ENCODE results near the gene ROBO2. TPM values are rescaled to one million over a fixed set of nuclear protein-coding genes. Genes with fewer than 3 reads are reported as not detected.

Gene ROBO2
- total RNA-seq, 1 donor from 2014 or later = 22.7 TPM

GRCh38 chr3:77605865-77606264 lies 566.0 kb downstream of the ROBO2 start:
- Mint-ChIP-seq H3K27me3 (no peaks in the 10 kb centered on the region), H3K27ac (no peak overlapping the region), H3K4me1 (ENCODE audit: unreplicated experiment) (no peaks in the 10 kb centered on the region), H3K36me3 (peaks cover 3% of the 10 kb centered on the region), H3K4me3 (no peak overlapping the region), H3K9me3 (peaks cover 4% of the 10 kb centered on the region)
- TF ChIP-seq CTCF (conservative IDR thresholded peaks at IDR 0.05) = no peak
- DNase-seq (ENCODE audit: extremely low spot score, unreplicated experiment) = no peak

GRCh38 chr3:77606372-77606771 lies 566.5 kb downstream of the ROBO2 start:
- Mint-ChIP-seq H3K4me1 (ENCODE audit: unreplicated experiment) (no peaks in the 10 kb centered on the region), H3K9me3 (peaks cover 4% of the 10 kb centered on the region)
- no peak for TF ChIP-seq CTCF (conservative IDR thresholded peaks at IDR 0.05)

GRCh38 chr3:77618686-77619085 lies 578.8 kb downstream of the ROBO2 start:
- Mint-ChIP-seq H3K27me3 (no peaks in the 10 kb centered on the region), H3K27ac (no peak overlapping the region), H3K36me3 (no peaks in the 10 kb centered on the region), H3K4me3 (no peak overlapping the region), H3K9me3 (no peaks in the 10 kb centered on the region), H3K4me1 (ENCODE audit: unreplicated experiment) (no peaks in the 10 kb centered on the region)
- no peak for DNase-seq (ENCODE audit: extremely low spot score, unreplicated experiment)
- TF ChIP-seq CTCF (conservative IDR thresholded peaks at IDR 0.05) = no peak

More at GRCh38 chr3:77606372-77606771, 566.5 kb downstream of the ROBO2 start:
- no peak for DNase-seq (ENCODE audit: extremely low spot score, unreplicated experiment)
- peaks cover 3% of the 10 kb centered on the region for H3K36me3 Mint-ChIP-seq
- no peaks in the 10 kb centered on the region for H3K27me3 Mint-ChIP-seq
- no peak overlapping the region for H3K27ac Mint-ChIP-seq
- H3K4me3 Mint-ChIP-seq = no peak overlapping the region

GRCh38 chr3:77620009-77620408 lies 580.1 kb downstream of the ROBO2 start:
- DNase-seq (ENCODE audit: extremely low spot score, unreplicated experiment) = no peak
- Mint-ChIP-seq H3K27me3 (no peaks in the 10 kb centered on the region), H3K4me3 (no peak overlapping the region), H3K27ac (no peak overlapping the region), H3K9me3 (no peaks in the 10 kb centered on the region), H3K4me1 (ENCODE audit: unreplicated experiment) (no peaks in the 10 kb centered on the region), H3K36me3 (no peaks in the 10 kb centered on the region)
- no peak for TF ChIP-seq CTCF (conservative IDR thresholded peaks at IDR 0.05)

- Mint-ChIP-seq H3K4me3 (no peak overlapping the region), H3K36me3 (no peaks in the 10 kb centered on the region), H3K4me1 (ENCODE audit: unreplicated experiment) (no peaks in the 10 kb centered on the region), H3K9me3 (no peaks in the 10 kb centered on the region), H3K27ac (no peak overlapping the region), H3K27me3 (no peaks in the 10 kb centered on the region)
- DNase-seq (ENCODE audit: extremely low spot score, unreplicated experiment) = no peak
- no peak for TF ChIP-seq CTCF (conservative IDR thresholded peaks at IDR 0.05)
Measured at GRCh38 chr3:77623500-77623899, 583.6 kb downstream of the ROBO2 start.

GRCh38 chr3:77626157-77626556 lies 586.3 kb downstream of the ROBO2 start:
- no peaks in the 10 kb centered on the region for H3K27me3 Mint-ChIP-seq
- no peak for DNase-seq (ENCODE audit: extremely low spot score, unreplicated experiment)
- H3K9me3 Mint-ChIP-seq = no peaks in the 10 kb centered on the region
- TF ChIP-seq CTCF (conservative IDR thresholded peaks at IDR 0.05) = no peak
- no peak overlapping the region for H3K4me3 Mint-ChIP-seq
- H3K27ac Mint-ChIP-seq = no peak overlapping the region
- no peaks in the 10 kb centered on the region for H3K4me1 Mint-ChIP-seq (ENCODE audit: unreplicated experiment)
- no peaks in the 10 kb centered on the region for H3K36me3 Mint-ChIP-seq

Measured in type B pancreatic cell (in vitro differentiated cells).